CD4-positive, alpha-beta T cell treated with Interleukin-17A for 4 hours (primary cell): ENCODE results near the gene NSL1.
A peak's percentile ranks its signal among the peaks of the same experiment; 100 is the strongest.
"Not testable (repeated sequence)": the region's sequence is repeated elsewhere in the genome, so short reads cannot be mapped to it uniquely, and the experiment has no call there.

Source experiments
- DNase-seq: peaks from one replicate; pipeline ENCODE4 v3.0.0-alpha.2; 2020; ENCODE audit warnings: mixed read lengths

Gene NSL1, protein sequence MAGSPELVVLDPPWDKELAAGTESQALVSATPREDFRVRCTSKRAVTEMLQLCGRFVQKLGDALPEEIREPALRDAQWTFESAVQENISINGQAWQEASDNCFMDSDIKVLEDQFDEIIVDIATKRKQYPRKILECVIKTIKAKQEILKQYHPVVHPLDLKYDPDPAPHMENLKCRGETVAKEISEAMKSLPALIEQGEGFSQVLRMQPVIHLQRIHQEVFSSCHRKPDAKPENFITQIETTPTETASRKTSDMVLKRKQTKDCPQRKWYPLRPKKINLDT

DNA sequence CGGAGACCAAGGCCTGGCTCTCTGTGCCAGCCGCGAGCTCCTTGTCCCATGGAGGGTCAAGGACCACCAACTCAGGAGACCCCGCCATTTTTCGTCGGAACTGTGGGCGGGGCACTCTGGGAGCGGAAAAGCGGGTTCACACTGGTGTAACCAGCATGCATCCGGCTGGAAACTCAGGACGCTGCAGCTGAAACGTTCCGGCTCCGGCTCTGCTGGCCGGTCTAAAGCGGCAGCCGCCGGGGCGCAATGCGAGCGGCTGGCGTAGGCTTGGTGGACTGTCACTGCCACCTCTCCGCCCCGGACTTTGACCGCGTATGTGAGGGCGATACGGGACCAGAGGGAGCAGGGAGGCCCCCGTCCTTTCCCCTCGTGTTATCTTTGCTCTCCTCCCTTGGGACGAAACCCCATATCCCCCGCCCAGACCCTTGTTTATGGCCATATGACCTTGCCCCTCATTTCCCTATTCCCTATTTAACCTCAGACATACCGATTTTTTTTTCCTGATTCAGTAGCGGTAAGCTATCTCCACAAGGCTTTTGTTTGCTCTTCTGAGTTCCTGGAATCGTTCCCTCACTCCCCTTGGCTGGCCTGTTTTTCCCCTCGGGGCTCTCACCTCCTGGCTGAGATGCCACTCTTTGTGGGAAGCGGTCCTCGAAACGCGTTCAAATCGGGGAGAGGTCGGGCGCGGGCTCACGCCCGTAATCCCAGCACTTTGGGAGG, at the start of gene NSL1, which contains the start of gene TATDN3:
Gene NSL1 (minus strand): TSS at position 102 of the 720 bp plus-strand sequence. CDS start 14 bp downstream, at position 88.
Gene TATDN3 (plus strand): TSS at position 219 of the 720 bp plus-strand sequence. CDS start 28 bp downstream, at position 247.
- DNase-seq = peak; percentile 93

DNA sequence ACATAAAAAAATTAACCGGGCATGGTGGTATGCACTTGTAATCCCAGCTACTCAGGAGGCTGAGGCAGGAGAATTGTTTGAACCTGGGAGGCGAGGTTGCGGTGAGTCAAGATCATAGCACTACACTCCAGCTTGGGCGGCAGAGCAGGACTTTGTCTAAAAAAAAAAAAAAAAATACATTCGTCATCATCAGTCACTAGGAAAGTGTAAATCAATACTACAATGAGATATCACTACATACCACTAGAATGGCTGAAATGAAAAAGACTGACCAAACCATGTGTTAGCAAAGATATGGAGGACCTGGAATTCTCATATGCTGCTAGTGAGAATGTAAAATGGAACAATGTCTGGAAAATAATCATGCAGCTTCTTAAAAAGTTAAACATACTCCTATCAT, 46.6 kb upstream of the NSL1 start:
- DNase-seq = no peak

DNA sequence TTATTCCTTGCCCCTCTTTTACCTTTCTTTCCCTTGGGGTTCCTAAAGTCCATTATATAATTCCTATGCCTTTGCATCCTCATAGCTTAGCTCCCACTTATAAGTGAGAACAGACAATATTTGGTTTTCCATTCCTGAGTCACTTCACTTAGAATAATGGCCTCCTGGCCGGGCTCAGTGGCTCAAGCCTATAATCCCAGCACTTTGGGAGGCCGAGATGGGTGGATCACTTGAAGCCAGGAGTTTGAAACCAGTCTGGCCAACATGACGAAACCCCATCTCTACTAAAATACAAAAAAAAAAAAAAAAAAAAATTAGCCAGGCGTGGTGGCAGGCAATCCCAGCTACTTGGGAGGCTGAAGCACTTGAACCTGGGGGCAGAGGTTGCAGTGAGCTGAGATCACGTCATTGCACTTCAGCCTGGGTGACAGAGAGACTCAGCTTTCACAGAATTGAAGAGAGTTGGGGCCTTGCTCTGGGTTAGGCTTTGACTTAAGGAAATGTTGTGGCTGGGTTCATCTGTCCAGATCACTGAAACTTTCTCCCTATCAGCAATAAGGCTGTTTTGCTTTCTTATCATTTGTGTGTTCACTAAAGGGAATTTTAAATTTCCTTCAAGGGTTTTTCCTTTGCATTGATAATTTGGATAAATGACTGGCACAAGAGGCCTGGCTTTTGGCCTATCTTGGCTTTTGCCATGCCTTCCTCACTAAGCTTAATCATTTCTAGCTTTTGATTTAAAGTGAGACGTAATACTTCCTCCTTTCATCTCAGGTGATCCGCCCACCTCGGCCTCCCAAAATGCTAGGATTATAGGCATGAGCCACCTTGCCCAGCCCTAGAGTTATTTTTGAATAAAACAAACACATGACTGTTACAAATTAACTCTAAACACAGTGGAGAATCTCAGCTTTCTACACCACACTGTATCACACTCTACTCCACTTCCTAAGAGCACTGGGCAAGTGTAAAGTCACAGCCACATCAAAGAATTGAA, 41.9 kb upstream of the NSL1 start:
- not testable (repeated sequence) for DNase-seq

DNA sequence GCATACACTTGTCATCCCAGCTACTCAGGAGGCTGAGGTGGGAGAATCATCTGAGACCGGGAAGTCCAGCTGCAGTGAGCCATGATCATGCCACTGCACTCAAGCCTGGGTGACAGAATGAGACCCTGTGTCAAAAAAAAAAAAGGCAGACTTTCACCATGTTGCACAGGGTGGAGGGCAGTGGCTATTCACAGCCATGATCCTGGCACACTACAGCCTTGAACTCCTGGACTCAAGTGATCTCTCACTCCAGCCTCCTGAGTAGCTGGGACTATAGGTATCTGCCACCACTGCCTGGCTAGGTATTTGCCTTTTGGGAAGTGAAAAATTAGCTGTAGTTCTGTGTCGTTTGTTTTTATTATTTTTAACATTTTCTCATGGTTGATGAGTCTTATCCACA, 36.8 kb upstream of the NSL1 start:
- no peak for DNase-seq

DNA sequence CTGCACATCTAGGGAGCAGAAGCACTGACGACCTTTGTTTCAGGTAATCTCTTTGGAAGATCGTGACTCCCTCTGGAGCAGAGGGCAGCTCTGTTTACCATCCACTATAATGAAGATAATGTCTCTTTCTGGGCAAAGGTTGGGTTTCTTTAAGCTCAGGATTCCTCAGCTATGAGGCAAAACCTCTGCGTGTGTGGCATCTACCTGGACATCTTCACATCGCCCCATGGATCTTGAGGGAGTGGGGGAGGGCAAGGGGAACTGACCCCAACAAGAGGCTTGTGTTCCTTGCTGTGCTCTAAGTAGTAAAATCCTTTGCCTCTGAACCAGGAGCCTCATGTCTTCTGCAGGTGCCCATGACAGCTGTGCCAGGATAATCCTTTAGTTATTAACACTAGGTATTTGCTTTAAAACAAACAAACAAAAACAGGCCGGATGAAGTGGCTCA, 36.3 kb upstream of the NSL1 start:
- DNase-seq = no peak

DNA sequence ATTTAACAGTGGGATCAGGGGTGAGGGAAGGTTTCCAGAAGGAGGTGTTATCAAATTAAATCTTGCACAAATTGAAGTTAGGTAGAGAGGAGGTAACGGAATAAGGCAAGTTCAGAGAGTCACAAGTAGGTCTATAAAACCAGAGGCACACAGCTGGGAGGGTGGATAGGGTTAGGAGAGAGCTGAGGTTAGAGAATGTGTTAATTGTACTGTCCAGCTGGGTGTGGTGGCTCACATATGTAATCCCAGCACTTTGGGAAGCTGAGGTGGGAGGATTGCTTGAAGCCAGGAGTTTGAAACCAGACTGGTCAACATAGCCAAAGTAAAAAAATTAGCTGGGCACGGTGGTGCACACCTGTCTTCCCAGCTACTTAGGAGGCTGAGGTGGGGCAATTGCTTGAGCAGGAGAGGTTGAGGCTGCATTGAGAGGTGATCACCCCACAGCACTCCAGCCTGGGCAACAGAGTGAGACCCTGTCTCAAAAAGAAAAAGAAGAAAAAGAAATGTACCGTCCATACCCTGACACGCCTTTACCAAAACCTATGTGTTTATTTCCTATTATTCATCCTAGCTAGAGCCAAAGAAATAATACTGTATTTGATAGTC, 35.7 kb upstream of the NSL1 start:
- no peak for DNase-seq

DNA sequence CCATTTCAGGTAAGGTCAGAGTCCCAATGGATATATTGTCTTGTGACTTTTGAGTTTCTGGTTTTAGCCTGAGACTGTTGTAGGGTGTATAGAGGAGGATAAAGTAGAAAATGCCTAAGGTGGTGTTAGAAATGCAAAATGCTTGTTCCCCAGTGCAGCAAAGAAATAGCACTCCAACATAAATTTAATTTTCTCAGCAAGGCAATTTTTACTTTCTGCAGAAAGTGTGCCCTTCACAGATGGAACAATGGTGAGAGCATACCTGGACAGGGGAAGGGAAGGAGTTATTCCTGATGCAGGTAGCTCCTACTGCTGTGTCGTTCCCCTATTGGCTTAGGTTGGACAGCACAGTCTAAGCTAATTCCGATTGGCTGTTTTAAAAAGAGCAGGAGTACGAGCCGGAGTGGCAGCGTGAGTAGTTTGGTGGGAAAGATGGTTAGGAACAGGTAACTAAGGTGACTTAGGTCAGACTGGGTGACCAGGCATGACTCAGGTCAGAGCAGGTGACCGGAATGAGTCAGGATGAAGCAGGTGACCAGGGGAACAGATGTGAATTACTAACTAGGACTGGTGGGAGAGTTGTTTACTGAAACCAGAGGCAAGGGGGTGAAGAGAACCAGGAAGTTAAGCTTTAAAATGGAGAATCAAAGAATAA, 34.3 kb upstream of the NSL1 start:
- DNase-seq = no peak

DNA sequence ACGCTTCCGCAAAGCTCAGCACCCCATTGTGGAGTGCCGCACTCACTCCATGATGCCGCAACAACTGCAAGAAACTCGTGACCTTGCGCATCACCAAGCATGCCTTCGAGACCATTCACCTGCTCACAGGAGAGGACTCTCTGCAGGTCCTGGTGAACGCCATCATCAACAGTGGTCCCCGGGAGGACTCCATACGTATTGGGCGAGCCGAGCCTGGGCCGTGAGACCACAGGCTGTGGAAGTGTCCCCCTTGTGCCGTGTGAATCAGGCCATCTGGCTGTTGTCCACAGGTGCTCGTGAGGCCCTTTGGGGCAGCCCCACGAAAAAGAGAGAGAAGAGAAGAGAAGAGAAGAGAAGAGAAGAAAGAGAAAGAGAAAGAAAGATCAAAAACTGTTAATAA, 32.6 kb upstream of the NSL1 start:
- no peak for DNase-seq

DNA sequence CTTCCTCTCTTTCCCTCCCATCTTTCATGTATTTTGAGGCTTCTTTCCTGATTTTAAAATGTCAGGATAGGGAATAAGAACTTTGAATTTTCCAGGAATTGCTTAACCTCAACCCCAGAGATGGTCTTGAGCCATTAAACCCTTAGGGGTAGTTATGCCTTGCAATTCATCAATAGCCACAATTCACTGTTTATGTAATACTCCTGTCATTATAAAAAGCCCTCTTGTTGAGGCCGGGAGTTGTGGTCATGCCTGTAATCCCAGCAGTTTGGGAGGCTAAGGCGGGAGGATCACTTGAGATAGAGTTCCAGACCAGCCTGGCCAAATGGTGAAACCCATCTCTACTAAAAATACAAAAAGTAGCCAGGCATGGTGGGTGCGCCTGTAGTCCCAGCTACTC, 31.4 kb upstream of the NSL1 start:
- DNase-seq = no peak

DNA sequence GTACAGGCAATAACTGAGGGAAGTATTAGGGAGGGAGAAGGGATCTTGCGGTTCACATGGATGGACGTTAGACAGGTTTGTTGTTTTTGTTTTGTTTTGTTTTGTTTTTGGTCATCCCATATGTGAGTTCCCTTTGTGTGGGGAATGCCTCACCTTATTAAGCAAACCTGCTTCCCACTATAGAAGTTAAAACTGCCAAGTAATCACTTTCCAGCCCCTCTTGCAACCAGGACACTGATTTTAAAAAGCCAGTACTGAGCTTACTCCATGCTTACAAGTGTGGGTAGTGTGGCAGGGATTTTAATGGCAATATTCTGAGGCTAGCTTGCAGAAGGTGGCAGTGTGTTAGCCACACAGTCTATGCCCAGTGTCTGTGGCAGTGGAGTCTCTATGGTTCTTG, 29.4 kb upstream of the NSL1 start:
- DNase-seq = no peak

DNA sequence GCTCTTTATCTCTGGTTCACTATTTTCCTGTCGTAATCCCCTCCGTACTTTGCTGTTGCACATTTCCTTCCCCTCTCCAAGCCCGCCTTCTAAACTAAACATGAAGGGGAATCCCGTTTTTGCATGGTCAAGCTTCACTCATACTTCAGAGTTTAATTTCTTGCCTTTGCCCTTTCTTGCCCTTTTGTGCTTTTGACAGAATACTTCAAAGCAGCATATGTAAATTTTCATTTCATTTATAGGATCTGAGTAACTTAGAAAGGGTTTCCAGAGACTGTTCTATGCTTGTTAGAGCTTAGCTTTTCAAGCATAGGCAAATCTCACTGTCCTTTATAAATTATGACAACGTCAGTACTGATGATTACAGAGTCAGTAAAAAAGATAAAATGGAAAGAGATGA, 28.1 kb upstream of the NSL1 start:
- DNase-seq = no peak

DNA sequence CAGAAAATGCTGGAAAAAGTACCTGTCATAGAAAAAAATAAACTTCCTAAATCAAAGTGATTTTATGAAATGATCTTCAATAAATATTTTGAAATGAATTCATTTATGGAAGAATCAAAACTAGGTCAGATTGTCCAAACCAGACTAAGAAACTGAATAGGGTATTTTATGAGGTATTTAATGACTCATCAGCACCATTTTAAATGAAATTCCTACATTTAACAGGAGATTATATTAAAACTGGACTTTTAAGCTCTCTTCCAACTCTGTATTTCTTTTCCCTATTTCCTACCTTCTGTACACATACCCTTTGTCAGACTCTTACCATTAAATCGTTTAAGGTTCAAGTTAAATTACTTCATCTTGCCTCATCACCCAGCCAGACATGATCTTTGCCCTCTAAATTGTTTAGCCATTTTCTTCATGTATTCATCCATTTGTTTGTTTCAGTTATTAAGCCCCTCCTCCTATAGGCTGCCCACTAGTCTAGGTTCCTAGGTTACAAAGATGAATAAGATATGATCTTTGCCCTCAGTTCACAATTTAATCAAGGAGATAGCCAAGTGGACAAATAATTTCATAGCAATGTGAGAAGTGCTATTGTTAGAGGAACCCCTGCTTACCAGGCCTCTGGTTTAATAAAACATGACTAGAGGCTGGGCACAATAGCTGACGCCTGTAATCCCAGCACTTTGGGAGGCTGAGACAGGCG, 25.1 kb upstream of the NSL1 start:
- no peak for DNase-seq

DNA sequence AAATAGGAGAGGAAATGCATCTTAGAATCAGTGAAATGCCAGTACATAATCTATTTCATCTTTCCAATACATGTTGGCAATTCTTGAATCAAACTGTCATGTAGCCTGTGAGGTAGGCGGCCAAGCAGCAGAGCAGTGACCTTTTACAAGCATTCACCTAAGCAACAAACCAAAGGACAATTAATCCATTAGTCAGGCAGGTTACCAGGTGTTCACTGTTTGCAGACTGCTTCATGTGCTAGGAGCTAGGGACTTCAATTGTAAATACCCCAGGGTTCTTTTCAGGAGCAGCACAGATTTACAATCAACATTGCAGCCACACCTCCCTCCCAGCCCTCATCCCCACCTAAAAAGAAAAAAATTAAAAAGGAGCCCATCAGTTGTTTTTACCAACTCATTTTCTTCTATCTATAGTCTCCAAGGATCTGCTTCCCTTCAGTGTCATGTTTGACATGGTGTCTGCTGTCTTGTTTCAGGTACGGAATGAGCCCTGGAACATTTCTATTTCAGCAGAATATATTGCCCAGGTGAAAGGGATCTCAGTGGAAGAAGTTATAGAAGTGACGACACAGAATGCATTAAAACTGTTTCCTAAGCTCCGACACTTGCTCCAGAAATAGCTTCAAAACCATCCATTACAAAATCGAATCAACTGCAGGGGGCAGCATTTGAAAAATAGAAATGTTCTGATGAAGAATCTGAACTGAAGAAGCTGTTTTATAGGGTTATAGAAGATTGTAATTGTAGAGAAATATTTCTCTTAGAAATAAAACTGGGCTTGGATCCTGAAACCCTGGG, 23.2 kb upstream of the NSL1 start:
- DNase-seq = peak; percentile 6

DNA sequence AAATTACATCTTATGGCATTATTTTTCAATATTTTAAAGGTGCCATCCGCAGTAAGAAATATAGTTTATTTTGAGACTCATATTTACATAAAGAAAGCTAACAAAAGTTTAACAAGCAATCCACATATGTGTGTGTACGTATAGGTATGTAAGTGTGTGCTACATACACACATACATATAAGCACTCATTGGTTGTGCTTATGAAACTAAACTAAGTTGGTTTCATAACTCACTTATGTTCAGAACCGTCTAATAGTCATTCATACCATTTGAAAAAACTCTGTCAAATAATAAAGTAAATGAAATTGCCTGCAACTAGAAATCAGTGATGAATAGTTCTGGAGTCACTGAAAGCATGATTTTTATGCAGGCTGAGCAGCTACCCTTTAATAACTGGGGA, 14.2 kb upstream of the NSL1 start:
- no peak for DNase-seq

DNA sequence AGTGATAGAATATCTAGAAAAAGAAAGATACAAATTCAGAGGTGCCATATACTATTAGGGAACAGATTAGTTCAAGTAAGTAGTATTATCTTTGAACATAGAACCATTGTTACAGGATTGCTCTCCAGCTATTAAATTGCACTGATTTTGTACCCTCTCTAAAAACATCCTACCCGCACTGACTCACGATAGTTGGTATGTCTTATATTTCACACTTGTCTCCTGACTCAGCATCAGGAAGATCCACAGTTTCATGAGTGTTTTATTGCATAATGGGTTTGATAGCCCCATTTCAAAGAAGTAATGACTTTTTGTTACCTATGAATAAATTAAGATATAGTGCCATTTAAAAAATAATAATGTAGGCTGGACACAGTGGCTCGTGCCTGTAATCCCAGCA, 6.1 kb upstream of the NSL1 start:
- DNase-seq = no peak

DNA sequence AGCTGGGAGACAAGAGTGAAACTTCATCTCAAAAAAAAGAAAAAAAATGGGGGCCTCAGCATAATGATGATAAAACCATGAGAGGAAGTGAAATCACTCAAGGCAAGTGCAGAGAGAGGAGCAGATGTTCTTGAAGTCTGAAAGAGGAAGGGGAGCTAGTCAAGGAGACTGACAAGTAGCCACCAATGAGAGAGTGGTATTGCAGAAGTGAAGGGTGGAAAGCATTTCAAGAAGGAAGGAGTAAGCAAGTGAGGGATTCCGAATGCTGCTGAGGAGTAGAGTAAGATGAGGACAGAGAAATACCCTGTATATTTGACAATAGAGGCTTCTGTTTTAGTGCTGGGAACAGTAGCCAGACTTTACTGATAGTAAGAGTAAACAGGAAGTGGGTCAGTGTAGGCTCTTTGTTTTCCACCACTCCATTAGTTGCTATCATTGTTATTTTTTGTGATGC, 3.0 kb upstream of the NSL1 start:
- no peak for DNase-seq

DNA sequence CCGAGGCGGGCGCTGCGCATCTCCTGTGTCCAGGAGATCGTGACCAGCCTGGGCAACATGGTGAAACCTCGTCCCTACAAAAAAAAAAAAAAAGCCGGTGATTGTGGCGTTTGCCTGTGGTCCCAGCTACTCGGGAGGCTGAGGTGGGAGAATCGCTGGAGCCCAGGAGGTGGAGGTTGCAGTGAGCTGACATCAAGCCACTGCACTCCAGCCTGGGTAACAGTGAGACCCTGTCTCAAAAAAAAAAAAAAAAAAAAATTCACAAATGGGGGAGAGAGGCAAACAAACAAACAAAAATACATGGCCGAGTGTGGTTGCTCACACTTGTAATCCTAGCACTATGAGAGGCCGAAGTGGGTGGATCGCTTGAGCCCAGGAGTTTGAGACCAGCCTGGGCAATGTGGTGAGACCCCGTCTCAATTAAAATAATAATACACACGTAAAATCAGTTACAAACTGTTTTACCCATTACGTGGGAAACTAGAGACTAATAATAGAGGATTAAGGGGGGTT, 875 bp upstream of the NSL1 start:
- no peak for DNase-seq

DNA sequence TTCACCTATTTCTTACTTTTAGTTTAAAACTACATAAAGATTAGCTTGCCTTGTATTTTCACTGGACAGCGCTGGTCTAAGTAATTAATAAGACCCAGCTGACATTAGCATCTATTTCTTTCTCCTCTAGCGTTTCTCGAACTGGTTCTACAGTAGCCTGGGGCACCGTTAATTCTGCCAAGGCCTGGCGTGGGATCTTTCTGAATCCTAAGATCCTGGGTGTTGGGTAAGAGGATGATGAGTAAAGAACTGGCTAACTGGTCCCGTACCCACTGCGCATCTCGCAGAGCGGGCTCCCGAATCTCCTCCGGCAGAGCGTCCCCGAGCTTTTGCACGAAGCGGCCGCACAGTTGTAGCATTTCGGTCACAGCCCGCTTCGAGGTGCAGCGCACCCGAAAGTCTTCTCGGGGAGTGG, 309 bp downstream of the NSL1 start:
- DNase-seq = no peak

DNA sequence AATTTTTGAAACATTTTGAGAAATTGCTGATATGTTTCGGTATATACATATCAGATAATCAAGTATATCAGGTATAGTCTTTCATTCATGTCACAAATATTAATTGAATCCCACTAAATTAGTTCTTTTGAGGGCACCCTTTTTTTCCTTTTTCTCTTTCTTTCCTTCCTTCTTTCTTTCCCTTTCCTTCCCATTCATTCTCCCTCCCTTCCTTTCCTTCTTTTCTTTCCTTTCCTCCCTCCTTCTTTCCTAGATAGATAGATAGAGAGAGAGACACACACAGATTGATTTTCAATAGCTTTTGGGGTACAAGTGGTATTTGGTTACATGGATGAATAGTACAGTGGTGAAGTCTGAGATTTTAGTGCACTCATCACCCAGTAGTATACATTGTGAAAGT, 5.7 kb downstream of the NSL1 start:
- DNase-seq = no peak

DNA sequence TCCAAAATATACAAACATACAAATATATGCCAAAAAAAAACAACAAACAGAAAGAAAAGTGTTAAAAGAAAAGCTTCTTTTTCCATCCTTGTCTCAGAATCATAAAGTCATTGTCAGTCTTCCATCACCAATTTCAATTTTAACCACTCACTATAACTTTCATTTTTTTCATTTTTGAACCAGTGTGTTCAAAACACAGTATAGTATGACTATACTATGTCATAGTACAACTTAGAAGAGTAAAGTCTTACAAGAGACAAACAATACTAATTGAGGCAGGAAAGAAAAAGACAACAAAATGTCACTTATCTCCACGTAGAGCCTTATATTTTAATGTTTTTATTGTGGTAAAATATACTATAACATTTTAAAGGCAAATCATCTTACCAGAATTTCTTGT, 7.6 kb downstream of the NSL1 start:
- DNase-seq = no peak
